NCI-H1105 treated with DMSO at 0.1 percent for 48 hours (cell line): ENCODE measurements around the gene DNAJC24.
A peak's percentile ranks its signal among the peaks of the same experiment; 100 is the strongest.

Experiments used
- DNase-seq: peaks from one replicate; lab custom pipeline; 2025; lab: John Stamatoyannopoulos, UW

Gene DNAJC24

GRCh38 chr11:31415435-31415834 is 45.8 kb downstream of the DNAJC24 start:
- no peak for DNase-seq

DNA sequence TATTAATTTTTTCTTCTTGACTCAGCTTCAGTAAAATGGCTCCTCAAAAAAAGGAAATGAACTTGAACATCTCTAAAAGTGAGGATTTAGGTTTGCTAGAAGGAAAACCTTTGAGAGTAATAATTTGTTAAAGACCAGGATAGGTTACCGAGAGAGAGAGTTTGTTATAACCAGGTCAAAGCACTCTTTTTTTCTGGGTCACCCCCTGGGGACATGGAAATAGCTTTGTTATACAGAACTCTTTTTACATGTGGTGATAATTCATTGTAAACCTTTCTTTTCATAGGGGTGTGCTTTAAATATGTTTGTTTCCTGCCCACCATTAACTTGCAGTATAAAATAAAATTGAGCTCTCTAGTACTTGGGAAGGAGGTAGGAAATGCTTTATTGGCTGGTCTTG is 47.7 kb downstream of the DNAJC24 start:
- DNase-seq = no peak

- no peak for DNase-seq
These were observed 48.2 kb downstream of the DNAJC24 start for GRCh38 chr11:31417816-31418215.

GRCh38 chr11:31419138-31419537 is 49.5 kb downstream of the DNAJC24 start:
- no peak for DNase-seq

DNA sequence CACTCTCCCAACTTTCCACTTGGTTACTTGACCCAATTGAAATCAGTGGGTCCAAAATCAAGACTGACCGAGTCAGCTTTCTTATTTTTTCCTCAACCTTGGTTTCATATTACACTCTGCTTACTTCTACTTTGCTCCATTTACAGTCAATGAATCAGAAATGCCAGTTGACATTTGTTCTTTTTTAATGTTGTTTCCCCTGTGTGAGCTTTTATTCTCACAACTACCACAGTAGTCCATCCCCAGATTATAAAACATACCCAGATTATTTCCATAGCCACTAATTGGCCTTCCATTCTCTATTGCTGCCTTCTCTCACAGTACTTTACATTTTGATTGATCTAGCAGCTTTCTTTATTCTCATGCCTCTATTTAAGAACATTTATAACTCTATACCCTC is 50.0 kb downstream of the DNAJC24 start:
- no peak for DNase-seq

DNA sequence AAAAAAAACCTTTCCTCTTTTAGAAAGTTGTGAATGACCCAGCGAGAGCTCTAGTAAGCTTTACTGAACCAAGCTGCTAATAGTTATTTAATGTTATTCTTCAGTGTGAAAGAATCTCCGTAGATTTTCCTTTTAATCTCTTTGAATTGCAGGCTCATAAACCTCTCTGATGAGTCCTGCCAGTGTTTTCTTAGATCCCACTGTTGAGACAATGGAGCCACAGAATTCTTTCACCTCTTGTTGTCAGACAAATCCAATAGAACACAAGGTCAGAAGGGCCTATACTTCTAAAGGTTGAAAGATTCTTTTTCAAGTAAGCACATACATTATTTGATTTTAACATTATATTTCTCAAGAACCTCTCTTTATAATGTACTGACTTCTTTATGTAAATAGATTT is 52.2 kb downstream of the DNAJC24 start:
- DNase-seq = no peak

DNA sequence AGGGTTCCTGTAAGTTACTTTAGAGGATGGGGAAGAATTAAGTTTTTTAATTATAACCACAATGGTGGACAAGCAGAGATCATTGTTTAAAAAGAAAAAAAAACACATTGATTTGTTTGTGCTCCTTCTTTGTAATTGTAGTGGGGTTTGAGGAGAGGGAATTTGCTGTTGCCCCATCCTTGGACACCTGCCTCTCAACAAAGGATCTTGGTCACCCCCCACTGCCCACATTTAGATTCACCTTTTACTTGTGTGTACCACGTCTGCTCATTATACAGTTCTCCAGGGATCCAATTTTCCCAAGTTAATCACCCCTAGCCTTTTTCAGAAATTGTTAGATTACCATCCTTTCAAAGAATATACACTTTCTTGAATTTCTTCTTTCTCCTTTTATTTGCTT is 53.0 kb downstream of the DNAJC24 start:
- peak; percentile 68 for DNase-seq

GRCh38 chr11:31424652-31425051 is 55.0 kb downstream of the DNAJC24 start:
- DNase-seq = no peak

DNA sequence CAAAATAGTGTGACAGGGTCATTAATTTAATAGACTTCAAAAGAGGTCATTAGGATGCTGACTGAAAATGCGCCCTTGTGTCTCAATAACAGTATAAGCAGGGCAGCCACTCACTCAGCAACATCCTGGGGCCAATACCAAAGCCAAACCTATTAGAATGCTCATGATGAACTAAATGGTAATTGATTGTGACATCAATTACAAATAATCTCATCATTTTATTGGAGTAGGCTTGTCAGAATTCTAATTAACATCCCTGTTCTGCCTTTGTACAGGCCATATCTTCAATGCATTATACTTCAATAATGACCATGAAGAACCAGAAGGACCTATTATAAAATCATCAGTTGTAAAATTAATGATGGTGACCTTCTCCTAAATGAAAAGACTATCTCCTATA is 64.2 kb downstream of the DNAJC24 start:
- peak; percentile 7 for DNase-seq

- DNase-seq = no peak
These were observed 68.2 kb downstream of the DNAJC24 start for GRCh38 chr11:31437742-31438435.

GRCh38 chr11:31441296-31441695 is 71.6 kb downstream of the DNAJC24 start:
- no peak for DNase-seq

DNA sequence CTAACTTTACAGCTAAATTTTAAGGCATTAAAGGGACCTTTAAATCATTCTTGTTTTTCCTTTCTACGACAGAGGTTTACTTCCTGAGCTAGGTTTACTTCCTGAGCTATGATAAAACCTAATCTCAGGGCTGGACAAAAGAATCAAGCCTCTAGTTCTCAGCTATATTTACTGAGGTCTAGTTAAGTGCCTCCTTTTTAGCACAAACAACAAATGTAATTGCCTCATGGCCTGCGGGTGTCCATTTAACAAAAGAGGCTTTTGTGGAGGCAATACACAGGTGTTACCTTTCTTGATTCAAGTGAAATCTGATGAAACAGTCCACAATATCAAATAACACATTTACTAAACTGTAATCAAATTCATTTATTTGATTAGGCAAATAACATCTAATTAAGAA is 72.4 kb downstream of the DNAJC24 start:
- peak; percentile 87 for DNase-seq

DNA sequence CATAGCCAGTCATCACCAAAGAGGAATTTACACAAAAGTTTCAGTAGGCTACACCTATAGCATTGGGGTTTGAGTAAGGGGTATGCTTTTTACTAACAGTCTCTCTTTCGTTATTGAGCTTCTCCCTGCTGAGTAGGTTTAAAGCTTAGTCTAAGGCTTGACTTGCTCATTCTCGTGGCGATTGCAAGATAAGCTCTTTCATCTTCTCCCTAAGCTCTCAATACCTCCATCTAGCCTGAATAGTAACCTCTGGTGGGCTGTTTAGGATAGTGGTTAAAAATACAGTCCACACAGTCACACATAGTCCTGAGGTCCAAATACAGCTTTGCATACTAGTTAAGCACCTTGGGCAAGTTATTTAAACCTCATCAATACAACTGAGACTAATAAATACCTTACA is 74.1 kb downstream of the DNAJC24 start:
- DNase-seq = no peak

DNA sequence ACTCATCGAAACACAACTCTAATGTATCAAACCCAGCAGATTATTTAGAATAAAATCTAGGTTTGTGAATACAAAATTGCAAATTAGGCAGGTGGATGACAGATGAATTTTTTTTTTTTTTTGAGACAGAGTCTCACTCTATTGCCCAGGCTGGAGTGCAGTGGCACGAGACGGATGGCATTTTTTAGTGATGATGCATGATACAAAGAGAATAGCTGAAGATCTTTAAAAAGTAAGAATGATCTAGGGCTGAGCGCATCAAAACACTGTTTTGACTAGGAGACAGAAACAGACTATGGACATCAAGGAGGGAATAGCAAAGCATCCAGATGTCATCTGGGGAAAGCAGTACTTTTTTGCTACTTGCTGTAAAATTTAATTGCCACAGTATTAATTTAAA is 76.0 kb downstream of the DNAJC24 start:
- DNase-seq = no peak

- DNase-seq = no peak
These were observed 79.4 kb downstream of the DNAJC24 start for GRCh38 chr11:31449040-31449439.

GRCh38 chr11:31450841-31451240 is 81.2 kb downstream of the DNAJC24 start:
- no peak for DNase-seq

DNA sequence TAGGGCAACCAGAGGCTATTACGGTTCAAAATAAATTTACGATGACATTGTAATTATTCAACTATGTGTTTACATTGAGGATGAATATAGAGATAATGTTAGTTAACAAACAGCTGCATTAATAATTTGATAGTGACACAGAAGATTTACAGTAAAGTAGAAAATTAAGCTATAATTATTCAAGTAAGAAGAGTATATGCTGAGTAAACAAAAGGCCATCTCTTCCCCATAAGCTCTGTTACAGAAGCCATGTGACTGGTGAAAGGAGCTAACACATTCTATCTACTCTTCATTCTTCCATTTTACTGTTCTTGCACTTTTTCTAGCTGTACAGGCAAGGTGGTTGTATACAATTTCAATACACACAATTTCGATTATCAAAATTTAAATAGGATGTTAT is 85.5 kb downstream of the DNAJC24 start:
- DNase-seq = no peak

DNA sequence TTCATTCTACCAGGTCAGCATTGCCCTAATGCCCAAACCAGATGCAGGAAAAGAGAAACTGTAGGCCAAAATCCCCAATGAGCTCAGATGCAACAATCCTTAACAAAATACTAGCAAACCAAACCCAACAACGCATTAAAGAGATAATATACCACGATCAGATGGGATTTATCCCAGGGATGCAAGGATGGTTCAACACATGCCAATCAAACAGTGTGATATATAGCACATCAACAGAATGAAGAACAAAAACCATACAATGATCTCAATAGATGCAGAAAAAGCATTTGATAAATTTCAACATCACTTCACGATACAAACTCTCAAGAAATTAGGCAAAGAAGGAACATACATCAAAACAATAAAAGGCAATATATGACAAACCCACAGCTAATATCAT is 94.8 kb downstream of the DNAJC24 start:
- DNase-seq = no peak

DNA sequence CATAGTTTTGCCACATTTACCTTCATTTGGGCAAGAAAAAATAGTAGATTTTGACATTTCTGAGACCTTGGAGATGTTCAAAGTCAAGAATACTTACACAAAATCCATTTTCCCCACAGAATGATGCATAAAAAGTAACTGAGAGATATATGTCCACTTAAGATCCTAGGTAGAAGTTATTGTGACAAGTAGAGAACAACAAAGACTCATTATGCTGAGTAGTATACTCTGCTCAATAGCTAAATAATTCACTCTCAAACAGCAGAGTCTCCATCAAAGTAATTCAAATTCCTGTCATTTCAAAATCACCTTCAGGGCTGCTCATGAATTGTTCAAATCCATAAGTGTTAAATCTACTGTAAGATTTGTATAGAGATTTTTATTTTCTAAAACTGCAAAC is 104.4 kb downstream of the DNAJC24 start:
- DNase-seq = no peak

- no peak for DNase-seq
These were observed 108.0 kb downstream of the DNAJC24 start for GRCh38 chr11:31477528-31478222.

DNA sequence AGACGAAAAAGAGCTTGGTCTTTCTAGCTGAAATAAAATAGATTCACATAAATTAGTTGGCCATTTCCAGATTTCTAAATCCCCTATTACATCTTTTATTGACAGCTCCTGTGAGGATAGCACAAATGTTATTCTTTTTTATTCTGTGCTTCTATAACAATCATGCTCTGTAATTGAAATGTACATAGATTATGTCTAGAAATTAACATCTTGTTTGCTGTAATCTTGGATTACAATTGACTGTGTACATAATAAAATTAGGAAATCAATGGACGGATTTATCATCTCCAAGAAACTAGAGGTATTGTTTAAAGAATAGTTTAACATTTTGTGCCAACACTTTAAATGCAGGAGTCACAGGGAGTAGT is 108.5 kb downstream of the DNAJC24 start:
- DNase-seq = no peak

DNA sequence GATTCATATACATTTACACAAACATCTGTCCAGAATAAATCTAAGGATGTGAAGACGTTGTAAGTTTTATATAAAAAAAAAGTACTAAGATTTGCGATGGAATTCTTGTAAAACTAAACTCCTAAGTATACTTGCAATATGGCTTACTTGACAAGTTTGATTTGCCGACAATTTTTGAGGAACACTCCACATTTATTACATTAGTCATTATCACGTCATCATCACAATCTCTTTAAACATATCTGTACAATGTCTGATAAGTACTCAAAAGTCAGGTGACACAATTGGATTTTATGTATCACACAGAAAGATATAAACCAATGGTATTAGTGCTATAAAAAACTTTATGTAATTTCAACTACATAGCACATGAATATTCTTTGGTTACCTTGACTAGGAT is 109.4 kb downstream of the DNAJC24 start:
- DNase-seq = no peak

GRCh38 chr11:31480930-31481329 is 111.3 kb downstream of the DNAJC24 start:
- DNase-seq = no peak
